Activated CD4-positive, alpha-beta T cell treated with anti-CD3 and anti-CD28 coated beads, Interleukin-2, amount 50 U/mL, for 4 hours (primary cell): ENCODE measurements around the gene INPP5D.
"Not testable (repeated sequence)": the region's sequence is repeated elsewhere in the genome, so short reads cannot be mapped to it uniquely, and the experiment has no call there.

ENCODE experiments used
- DNase-seq, 2 experiments: peaks; one replicate each; pipeline ENCODE4 v3.0.0-alpha.2; 2020

INPP5D gene

GRCh38 chr2:233056961-233057605 is 3.1 kb upstream of the INPP5D start:
- DNase-seq: no peak

- DNase-seq: no peak
These were observed 1.2 kb upstream of the INPP5D start for GRCh38 chr2:233058717-233059546.

GRCh38 chr2:233059547-233059796 is 670 bp upstream of the INPP5D start:
- DNase-seq: no peak

GRCh38 chr2:233060501-233060979 is 398 bp downstream of the INPP5D start:
- DNase-seq: no peak

GRCh38 chr2:233060980-233061590 is 943 bp downstream of the INPP5D start:
- no peak for DNase-seq

- DNase-seq: no peak
These were observed 1.7 kb downstream of the INPP5D start for GRCh38 chr2:233061591-233062450.

- DNase-seq: no peak
These were observed 2.3 kb downstream of the INPP5D start for GRCh38 chr2:233062451-233062850.

GRCh38 chr2:233062946-233063268 is 2.8 kb downstream of the INPP5D start:
- no peak for DNase-seq

- DNase-seq: no peak
These were observed 3.3 kb downstream of the INPP5D start for GRCh38 chr2:233063269-233063975.

GRCh38 chr2:233063976-233064411 is 3.9 kb downstream of the INPP5D start:
- DNase-seq: no peak

GRCh38 chr2:233064530-233065199 is 4.5 kb downstream of the INPP5D start:
- DNase-seq: no peak

GRCh38 chr2:233065200-233065589 is 5.1 kb downstream of the INPP5D start:
- not testable (repeated sequence) for DNase-seq

GRCh38 chr2:233065954-233066470 is 5.9 kb downstream of the INPP5D start:
- no peak for DNase-seq

- DNase-seq: no peak
These were observed 8.7 kb downstream of the INPP5D start for GRCh38 chr2:233068762-233069418.

- no peak for DNase-seq
These were observed 12.7 kb downstream of the INPP5D start for GRCh38 chr2:233072838-233073237.

GRCh38 chr2:233074106-233074505 is 14.0 kb downstream of the INPP5D start:
- no peak for DNase-seq

GRCh38 chr2:233075141-233075965 is 15.2 kb downstream of the INPP5D start:
- no peak for DNase-seq

- no peak for DNase-seq
These were observed 15.8 kb downstream of the INPP5D start for GRCh38 chr2:233075966-233076339.

- no peak for DNase-seq
These were observed 16.6 kb downstream of the INPP5D start for GRCh38 chr2:233076749-233077148.

- no peak for DNase-seq
These were observed 19.3 kb downstream of the INPP5D start for GRCh38 chr2:233079473-233079877.
